DOHH2 (cell line): ENCODE measurements around the gene ADGRA3.
"Not testable (repeated sequence)": the region's sequence is repeated elsewhere in the genome, so short reads cannot be mapped to it uniquely, and the experiment has no call there.

ENCODE experiments used
- H3F3A ChIP-seq: fragments of 200-600 bp; sonication (generic), shearing (Covaris generic); 2 replicates; pipeline ENCODE4 v1.6.0; 2016; ENCODE audit warnings: antibody characterized with exemption, mild to moderate bottlenecking; ENCODE audit not compliant: control insufficient read depth, insufficient read depth
- H3K27ac ChIP-seq: fragments of 200-600 bp; sonication (generic); 2 replicates; pipeline ENCODE4 v1.5.1; 2014; ENCODE audit warnings: low read depth, mild to moderate bottlenecking, low read length, moderate library complexity
- H3K27me3 ChIP-seq: fragments of 200-600 bp; sonication (generic); 2 replicates; pipeline ENCODE4 v1.6.1; 2014; ENCODE audit warnings: mild to moderate bottlenecking, low read length, mixed read lengths; ENCODE audit not compliant: control insufficient read depth
- H3K36me3 ChIP-seq: fragments of 200-600 bp; sonication (generic); 2 replicates; pipeline ENCODE4 v1.6.1; 2014; ENCODE audit warnings: mild to moderate bottlenecking, low read length, moderate library complexity, mixed read lengths; ENCODE audit not compliant: control insufficient read depth
- H3K4me1 ChIP-seq: fragments of 200-600 bp; sonication (generic); 2 replicates; pipeline ENCODE4 v1.6.1; 2014; ENCODE audit warnings: mild to moderate bottlenecking, low read length, mixed read lengths; ENCODE audit not compliant: control insufficient read depth
- H3K4me2 ChIP-seq: fragments of 200-600 bp; sonication (generic); 2 replicates; pipeline ENCODE4 v1.6.0; 2014; ENCODE audit warnings: mild to moderate bottlenecking, low read length, moderate library complexity
- H3K4me3 ChIP-seq: fragments of 200-600 bp; sonication (generic); 2 replicates; pipeline ENCODE4 v1.5.1; 2014; ENCODE audit warnings: mild to moderate bottlenecking, low read length, mixed read lengths
- H3K79me2 ChIP-seq: fragments of 200-600 bp; sonication (generic); 2 replicates; pipeline ENCODE4 v1.6.1; 2014; ENCODE audit warnings: mild to moderate bottlenecking, low read length, mixed read lengths; ENCODE audit not compliant: control insufficient read depth
- H3K9me2 ChIP-seq: fragments of 200-600 bp; sonication (generic); replicated peaks from 2 replicates; pipeline ENCODE4 v1.6.1; 2014; ENCODE audit warnings: mild to moderate bottlenecking, low read length, mixed read lengths; ENCODE audit not compliant: control insufficient read depth
- H3K9me3 ChIP-seq: fragments of 200-600 bp; sonication (generic); 2 replicates; pipeline ENCODE4 v1.6.1; 2014; ENCODE audit warnings: antibody characterized with exemption, low read length, mixed read lengths; ENCODE audit not compliant: control insufficient read depth, insufficient read depth
- H4K20me1 ChIP-seq: fragments of 200-600 bp; sonication (generic); 2 replicates; pipeline ENCODE4 v1.6.0; 2014; ENCODE audit warnings: low read depth, mild to moderate bottlenecking, antibody characterized with exemption, low read length, moderate library complexity; ENCODE audit not compliant: control insufficient read depth, insufficient read depth
- EZH2phosphoT487 ChIP-seq: fragments of 200-600 bp; sonication (generic); IDR thresholded peaks from 2 replicates; pipeline ENCODE4 v1.6.1; 2017; ENCODE audit warnings: borderline replicate concordance, mild to moderate bottlenecking, antibody characterized with exemption, low read length, moderate library complexity, mixed read lengths
- TF ChIP-seq, protein P1 (sequence below): fragments of 200-600 bp; sonication (generic); IDR thresholded peaks from one replicate; pipeline ENCODE4 v1.5.1; 2014; ENCODE audit warnings: antibody characterized with exemption, mild to moderate bottlenecking, low read depth, low read length; ENCODE audit not compliant: poor library complexity, severe bottlenecking

ADGRA3 gene

DNA sequence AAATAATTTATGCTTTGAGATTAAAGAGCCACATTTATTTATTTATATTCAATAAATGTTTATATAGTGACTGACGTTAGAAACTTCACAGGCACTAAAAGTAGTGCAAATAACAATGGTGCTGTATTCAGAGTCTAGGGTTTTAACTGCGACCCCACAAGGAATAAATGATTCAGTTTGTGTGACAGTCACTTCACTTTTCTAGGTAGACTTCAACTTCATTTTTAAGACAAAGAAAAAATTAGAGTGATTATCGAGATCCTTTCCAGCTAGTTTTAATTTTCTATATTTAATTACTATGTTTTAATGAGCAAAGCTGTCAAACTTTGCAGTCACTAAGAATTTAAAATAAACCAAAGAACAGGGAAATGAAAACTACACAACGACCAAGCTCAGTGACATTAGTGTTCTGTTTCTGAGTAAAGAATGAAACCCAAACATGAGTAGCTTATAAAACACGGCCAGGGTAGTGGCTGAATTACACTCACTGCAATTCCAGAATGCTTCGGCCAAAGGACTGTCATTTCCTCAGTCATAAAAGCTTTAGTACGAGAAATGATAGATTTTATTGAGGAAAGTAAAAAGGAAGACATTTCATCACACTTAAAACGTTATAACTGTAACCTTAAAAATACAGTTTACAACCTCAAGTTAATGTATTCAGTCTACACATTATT lies 38.6 kb downstream of the ADGRA3 start:
- Histone ChIP-seq H4K20me1 (no peaks in the 10 kb centered on the region), H3K9me2 (no peaks in the 10 kb centered on the region), H3K4me1 (no peaks in the 10 kb centered on the region), H3K27me3 (no peaks in the 10 kb centered on the region), H3K79me2 (no peaks in the 10 kb centered on the region), H3K9me3 (no peaks in the 10 kb centered on the region), H3K36me3 (no peaks in the 10 kb centered on the region), H3K4me3 (no peak overlapping the region), H3K27ac (no peak overlapping the region), H3F3A (no peaks in the 10 kb centered on the region), H3K4me2 (no peak overlapping the region)
- TF ChIP-seq, protein P1, sequence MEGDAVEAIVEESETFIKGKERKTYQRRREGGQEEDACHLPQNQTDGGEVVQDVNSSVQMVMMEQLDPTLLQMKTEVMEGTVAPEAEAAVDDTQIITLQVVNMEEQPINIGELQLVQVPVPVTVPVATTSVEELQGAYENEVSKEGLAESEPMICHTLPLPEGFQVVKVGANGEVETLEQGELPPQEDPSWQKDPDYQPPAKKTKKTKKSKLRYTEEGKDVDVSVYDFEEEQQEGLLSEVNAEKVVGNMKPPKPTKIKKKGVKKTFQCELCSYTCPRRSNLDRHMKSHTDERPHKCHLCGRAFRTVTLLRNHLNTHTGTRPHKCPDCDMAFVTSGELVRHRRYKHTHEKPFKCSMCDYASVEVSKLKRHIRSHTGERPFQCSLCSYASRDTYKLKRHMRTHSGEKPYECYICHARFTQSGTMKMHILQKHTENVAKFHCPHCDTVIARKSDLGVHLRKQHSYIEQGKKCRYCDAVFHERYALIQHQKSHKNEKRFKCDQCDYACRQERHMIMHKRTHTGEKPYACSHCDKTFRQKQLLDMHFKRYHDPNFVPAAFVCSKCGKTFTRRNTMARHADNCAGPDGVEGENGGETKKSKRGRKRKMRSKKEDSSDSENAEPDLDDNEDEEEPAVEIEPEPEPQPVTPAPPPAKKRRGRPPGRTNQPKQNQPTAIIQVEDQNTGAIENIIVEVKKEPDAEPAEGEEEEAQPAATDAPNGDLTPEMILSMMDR = no peak

DNA sequence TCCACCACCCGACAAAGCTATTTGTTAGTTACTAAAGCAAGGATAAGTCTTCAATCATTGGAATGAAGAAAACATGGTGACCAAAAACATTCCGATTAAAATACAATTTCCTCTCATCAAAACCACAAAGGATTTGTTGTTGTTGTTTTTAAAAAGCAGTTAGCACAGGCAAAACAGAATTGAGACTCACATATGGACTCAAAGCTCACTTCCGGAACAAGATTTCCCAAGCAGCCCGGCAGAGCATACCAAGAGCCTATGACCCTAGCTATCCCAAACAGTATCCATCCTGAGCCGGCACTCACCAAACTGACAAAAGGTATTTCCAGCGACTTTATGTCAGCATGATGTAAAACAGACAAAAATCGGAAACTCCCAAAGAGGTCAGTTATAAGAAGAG lies 39.9 kb downstream of the ADGRA3 start:
- Histone ChIP-seq H3K9me3 (no peaks in the 10 kb centered on the region), H3K4me2 (no peak overlapping the region), H3K27ac (no peak overlapping the region), H3K79me2 (no peaks in the 10 kb centered on the region), H3K9me2 (no peaks in the 10 kb centered on the region), H3K27me3 (no peaks in the 10 kb centered on the region), H3K4me1 (no peaks in the 10 kb centered on the region), H3F3A (no peaks in the 10 kb centered on the region), H3K4me3 (no peak overlapping the region), H3K36me3 (no peaks in the 10 kb centered on the region), H4K20me1 (no peaks in the 10 kb centered on the region)
- no peak for TF ChIP-seq EZH2phosphoT487
- TF ChIP-seq, protein P1 = no peak

DNA sequence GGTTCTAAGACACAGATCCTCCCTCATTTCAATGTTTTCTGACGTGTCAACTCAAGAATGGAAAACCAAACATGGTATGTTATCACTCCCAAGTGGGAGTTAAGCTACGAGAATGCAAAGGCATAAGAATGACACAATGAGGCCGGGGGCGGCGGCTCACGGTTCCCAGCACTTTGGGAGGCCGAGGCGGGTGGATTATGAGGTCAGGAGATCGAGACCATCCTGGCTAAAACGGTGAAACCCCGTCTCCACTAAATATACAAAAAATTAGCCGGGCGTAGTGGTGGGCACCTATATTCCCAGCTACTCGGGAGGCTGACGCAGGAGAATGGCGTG lies 40.6 kb downstream of the ADGRA3 start:
- H3F3A ChIP-seq, H3K27ac ChIP-seq, H3K27me3 ChIP-seq, H3K9me3 ChIP-seq, H3K36me3 ChIP-seq, H3K4me2 ChIP-seq, H3K9me2 ChIP-seq, H3K4me3 ChIP-seq, H3K4me1 ChIP-seq, H3K79me2 ChIP-seq, H4K20me1 ChIP-seq: not testable (repeated sequence)

DNA sequence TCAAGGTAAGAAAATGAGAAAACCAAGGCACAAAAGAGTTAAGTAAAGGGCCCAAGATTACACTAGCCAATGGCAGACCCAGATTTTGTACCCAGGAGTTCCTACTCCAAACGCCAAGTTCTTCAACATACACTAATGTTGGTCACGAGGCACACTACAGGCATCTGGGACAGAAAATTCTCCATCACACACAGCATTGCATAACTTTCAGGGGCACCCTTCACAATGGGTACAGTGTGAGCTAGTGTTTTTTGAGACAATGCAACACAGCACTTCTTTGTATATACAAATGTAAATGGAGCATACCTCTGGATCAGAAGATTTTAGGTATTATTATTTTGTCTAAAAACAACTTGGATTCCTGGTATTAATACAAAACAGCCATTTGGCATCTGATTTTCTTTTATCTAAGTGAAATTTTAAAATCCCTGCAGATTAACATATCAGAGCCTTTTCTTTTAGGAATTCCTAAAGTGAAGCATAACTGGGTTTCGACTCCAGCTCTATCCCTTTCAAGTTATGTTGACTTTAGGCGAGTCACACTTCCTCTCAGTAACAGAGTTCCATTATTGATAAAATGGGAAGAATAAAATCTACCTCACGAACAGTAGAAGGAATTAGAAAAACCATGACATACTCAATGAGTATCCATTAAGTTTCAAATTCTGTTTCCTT lies 41.1 kb downstream of the ADGRA3 start:
- Histone ChIP-seq H3K27ac (no peak overlapping the region), H4K20me1 (no peaks in the 10 kb centered on the region), H3K4me3 (no peak overlapping the region), H3K27me3 (no peaks in the 10 kb centered on the region), H3K9me2 (no peaks in the 10 kb centered on the region), H3F3A (no peaks in the 10 kb centered on the region), H3K4me1 (no peaks in the 10 kb centered on the region), H3K79me2 (no peaks in the 10 kb centered on the region), H3K9me3 (no peaks in the 10 kb centered on the region), H3K4me2 (no peak overlapping the region), H3K36me3 (no peaks in the 10 kb centered on the region)
- TF ChIP-seq, protein P1 = no peak
- TF ChIP-seq EZH2phosphoT487 = no peak
